ENCODE data around the gene EXOC4.

Gene EXOC4

GRCh38 chr7:133482599-133482998 is 229.7 kb downstream of the EXOC4 start:
- DNase-seq (ENCODE audit: low read depth in 1 of 2, low spot score in 1 of 2) = no peak

DNA sequence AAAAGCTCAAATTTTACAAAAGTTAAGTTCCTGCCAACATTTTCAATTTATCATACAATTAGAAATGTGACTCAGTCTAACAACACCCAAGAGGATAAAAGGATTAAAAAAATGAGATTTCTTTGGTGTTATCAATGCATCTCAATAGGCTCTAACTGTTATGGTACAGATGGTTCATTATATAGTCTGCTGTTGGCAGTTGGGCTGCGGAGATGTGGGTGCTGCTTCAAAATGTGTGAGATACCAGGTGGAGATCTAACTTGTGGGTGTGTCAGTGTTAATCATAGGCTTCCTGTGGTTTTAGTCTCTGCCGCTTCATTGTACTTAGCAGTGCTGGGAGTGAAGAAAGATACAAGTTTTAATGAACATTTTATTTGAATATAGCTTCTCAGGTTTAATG is 231.2 kb downstream of the EXOC4 start:
- no peak for DNase-seq (ENCODE audit: low read depth in 1 of 2, low spot score in 1 of 2)

- DNase-seq (ENCODE audit: low read depth in 1 of 2, low spot score in 1 of 2) = no peak
Observed at GRCh38 chr7:133489906-133490305, 237.0 kb downstream of the EXOC4 start.

GRCh38 chr7:133491201-133491691 is 238.4 kb downstream of the EXOC4 start:
- no peak for DNase-seq (ENCODE audit: low read depth in 1 of 2, low spot score in 1 of 2)

DNA sequence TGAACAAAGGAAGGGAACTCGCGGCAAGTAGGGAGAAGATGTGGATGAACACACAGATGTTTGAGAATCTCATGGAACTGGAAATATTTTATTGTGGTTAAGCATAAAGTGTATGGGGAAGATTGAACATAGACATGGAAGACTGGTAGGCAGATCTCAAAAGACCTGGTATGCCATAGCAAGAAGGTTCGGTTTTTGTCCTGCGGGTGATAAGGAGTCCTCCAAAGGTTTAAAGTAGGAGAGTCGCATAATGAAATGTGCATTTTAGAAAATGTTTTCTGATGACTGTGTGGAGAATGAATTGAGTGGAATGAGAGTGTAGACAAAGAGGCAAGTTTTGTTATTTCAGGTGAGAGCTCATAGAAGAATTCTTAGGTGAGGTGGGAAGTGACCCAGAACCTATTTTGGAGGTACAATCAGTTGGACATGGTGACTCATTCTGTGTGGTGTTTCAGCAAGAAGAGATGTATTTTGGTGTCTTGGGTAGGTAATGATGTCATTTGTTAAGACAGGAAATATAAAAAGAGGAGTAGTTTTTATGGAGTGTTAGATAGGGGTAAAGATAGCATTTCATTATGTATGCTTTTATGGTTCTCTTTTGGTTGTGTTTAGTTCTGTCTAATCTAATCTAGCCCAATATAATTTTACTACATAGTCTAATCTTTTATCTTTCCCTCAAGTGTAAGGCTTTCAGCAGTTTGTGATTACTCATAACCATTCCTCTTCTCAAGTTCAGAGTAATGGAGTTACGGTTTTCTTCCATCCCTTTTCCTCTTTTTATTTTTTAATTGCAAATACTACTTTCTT is 239.2 kb downstream of the EXOC4 start:
- DNase-seq (ENCODE audit: low read depth in 1 of 2, low spot score in 1 of 2) = no peak

GRCh38 chr7:133497061-133497460 is 244.2 kb downstream of the EXOC4 start:
- DNase-seq (ENCODE audit: low read depth in 1 of 2, low spot score in 1 of 2) = no peak

DNA sequence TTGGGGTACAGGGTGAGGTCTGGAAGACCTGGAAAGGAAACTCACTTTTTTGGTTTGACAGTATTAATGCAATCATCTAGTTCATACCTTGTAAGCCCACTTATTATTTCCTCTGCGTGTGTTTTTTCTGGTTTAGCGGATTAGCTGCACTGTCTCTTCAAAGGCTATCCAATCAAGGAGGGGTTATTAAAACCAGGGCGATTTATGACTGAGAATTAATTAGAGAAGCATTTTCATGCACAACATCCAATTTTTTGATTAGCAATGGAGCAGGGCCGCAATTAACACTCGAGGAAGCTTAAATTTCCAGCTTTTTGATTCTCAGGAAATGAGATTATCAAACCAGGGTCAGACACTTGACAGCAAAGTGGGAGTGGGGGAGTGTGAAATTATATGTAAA is 248.9 kb downstream of the EXOC4 start:
- DNase-seq (ENCODE audit: low read depth in 1 of 2, low spot score in 1 of 2) = no peak

DNA sequence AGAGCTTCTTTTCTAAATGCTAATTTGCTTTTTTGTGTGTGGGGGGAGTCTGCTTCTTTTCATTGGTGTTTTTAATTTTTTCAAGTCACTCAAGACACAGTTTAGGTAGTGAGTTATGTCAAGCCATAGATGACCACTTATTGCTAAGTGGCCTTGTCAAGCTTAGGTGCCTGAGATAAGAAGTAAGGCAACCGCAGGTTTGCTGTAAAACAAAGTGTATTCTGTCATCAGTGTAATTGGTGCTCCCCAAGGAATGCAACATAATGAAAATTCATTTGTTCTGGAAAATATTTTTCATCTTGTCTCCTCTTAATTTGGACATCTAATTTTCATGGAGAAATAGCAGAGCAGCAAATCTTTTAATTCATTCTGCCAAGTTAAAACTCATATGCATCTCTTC is 249.6 kb downstream of the EXOC4 start:
- DNase-seq (ENCODE audit: low read depth in 1 of 2, low spot score in 1 of 2) = no peak

GRCh38 chr7:133502972-133503371 is 250.1 kb downstream of the EXOC4 start:
- DNase-seq (ENCODE audit: low read depth in 1 of 2, low spot score in 1 of 2) = no peak

DNA sequence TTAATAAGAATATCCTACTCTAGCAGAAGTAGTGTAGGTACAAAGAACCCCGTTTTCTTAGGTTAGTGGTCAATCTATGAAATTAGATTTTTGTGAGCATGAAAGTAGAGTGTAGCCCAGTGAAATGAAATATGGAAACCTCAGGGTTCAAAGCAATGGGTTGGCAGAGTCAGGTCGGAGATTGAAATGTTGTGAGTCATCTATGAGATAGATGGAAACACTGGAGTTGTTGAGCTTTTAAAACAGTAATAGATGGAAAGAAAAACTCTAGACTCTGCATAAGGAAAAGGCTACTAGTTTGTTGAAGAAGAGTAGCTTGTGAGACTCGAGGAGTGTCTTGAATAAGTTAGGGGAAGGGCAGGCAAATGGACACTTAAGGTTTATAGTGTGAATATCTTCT is 251.9 kb downstream of the EXOC4 start:
- DNase-seq (ENCODE audit: low read depth in 1 of 2, low spot score in 1 of 2) = no peak

- no peak for DNase-seq (ENCODE audit: low read depth in 1 of 2, low spot score in 1 of 2)
Observed at GRCh38 chr7:133509822-133510221, 256.9 kb downstream of the EXOC4 start.

GRCh38 chr7:133510326-133511055 is 257.6 kb downstream of the EXOC4 start:
- no peak for DNase-seq (ENCODE audit: low read depth in 1 of 2, low spot score in 1 of 2)

GRCh38 chr7:133511252-133511651 is 258.4 kb downstream of the EXOC4 start:
- no peak for DNase-seq (ENCODE audit: low read depth in 1 of 2, low spot score in 1 of 2)

DNA sequence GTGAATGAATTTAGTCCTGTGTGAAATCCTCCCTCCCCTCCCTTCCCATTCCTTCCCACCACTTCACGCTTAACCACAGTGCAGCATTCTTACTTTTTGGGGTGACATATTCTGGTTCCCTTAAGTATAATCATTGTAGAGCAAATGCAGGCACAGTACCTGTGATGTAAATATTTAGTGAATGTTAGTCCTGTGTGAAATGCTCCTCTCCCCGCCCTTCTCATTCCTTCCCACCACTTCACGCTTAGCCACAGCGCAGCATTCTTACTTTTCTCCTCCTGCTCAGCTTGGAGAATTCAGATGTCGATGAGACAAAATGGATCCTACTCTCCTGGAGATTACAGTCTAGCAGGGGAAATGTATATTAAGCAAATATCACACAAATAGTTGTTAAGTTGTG is 258.8 kb downstream of the EXOC4 start:
- no peak for DNase-seq (ENCODE audit: low read depth in 1 of 2, low spot score in 1 of 2)

DNA sequence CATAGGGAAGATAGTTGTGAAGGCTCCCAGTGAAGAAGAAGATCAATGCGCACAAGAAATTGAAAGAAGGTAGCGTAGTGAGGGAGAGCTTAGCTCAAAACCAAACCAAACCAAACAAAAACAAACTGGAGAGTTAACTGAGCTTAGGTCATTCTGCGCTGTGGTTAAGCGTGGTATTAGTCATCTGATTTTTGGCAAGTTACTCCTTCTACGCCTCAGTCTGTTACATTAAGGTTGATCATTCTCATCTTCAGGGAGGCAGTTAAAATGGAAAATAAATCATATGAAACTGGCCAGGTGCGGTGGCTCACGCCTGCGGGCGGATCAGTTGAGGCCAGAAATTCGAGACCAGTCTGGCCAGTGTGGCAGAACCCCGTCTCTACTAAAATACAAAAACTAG is 259.7 kb downstream of the EXOC4 start:
- no peak for DNase-seq (ENCODE audit: low read depth in 1 of 2, low spot score in 1 of 2)

DNA sequence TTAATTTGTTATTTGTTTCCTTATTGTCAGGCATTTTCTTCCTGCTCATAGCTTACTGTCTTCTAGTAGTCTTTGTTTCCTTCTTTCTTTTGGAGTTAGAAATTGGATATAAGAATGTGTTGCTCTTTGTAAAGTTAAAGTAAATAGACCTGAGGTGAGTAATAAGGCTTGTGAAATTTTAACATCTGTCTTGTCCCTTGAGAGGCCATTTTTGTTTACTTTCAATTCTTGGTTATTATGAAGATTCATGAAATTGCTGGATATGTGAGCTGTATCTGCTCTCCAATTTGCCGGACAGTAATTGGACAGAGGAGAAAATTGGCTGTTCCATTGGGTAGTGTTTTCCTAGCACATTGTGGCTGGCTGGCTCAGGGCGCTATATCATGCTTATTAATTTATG is 260.7 kb downstream of the EXOC4 start:
- DNase-seq (ENCODE audit: low read depth in 1 of 2, low spot score in 1 of 2) = no peak

GRCh38 chr7:133514551-133514950 is 261.7 kb downstream of the EXOC4 start:
- DNase-seq (ENCODE audit: low read depth in 1 of 2, low spot score in 1 of 2) = no peak

GRCh38 chr7:133517766-133518165 is 264.9 kb downstream of the EXOC4 start:
- DNase-seq (ENCODE audit: low read depth in 1 of 2, low spot score in 1 of 2) = no peak

DNA sequence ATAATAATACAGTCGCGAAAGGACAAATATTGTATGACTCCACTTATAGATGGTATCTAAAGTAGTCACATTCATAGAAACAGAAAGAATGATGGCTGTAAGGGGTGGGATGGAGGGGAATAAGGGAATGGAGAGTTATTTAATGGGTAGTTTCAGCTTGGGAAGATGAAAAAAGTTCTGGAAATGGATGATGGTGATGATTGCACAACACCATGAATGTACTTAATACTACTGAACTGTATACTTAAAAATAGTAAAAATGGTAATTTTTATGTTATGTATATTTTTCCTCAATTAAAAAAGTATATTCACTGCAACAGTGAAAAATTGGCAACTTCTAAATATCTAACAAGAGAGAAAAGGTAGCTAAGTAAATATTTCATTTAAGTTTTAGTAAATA is 265.8 kb downstream of the EXOC4 start:
- DNase-seq (ENCODE audit: low read depth in 1 of 2, low spot score in 1 of 2) = no peak

- DNase-seq (ENCODE audit: low read depth in 1 of 2, low spot score in 1 of 2) = no peak
Observed at GRCh38 chr7:133520248-133520647, 267.4 kb downstream of the EXOC4 start.

- no peak for DNase-seq (ENCODE audit: low read depth in 1 of 2, low spot score in 1 of 2)
Observed at GRCh38 chr7:133522501-133522900, 269.6 kb downstream of the EXOC4 start.

- DNase-seq (ENCODE audit: low read depth in 1 of 2, low spot score in 1 of 2) = no peak
Observed at GRCh38 chr7:133528796-133529195, 275.9 kb downstream of the EXOC4 start.

Data from activated T-helper 1 cell treated with anti-CD3 and anti-CD28 coated beads, Interleukin-2, amount 50 U/mL, for 16 hours (primary cell).